H1 (cell line): ENCODE measurements around the gene XDH. TPM values are rescaled to one million over a fixed set of nuclear protein-coding genes. Genes with fewer than 3 reads are reported as not detected.

ENCODE experiments used
- CTCF ChIA-PET: fragments of 300-600 bp; sonication (Branson Sonifier 250); formaldehyde crosslinking; loops from one replicate; lab custom pipeline; 2021; ENCODE audit not compliant: partially characterized antibody; lab: Charles Lee
- POLR2A ChIA-PET: fragments of 300-600 bp; sonication (Branson Sonifier 250); formaldehyde crosslinking; loops from one replicate; lab custom pipeline; 2021; ENCODE audit warnings: inconsistent platforms; ENCODE audit not compliant: partially characterized antibody; lab: Charles Lee
- DNase-seq, 2 experiments: peaks; one replicate each; pipeline versions ENCODE4 v3.0.0 to v3.0.0-alpha.2; 2010 to 2022; ENCODE audit warnings: low spot score in 2 of 2, low read depth in 1 of 2, mixed read lengths in 1 of 2
- FAIRE-seq: peaks from 2 replicates; lab custom pipeline; 2011; peaks lifted over from hg19 to GRCh38; lab: Jason Lieb, UNC
- H2AFZ ChIP-seq: 2 replicates; pipeline ENCODE4 v1.8.1; 2012; ENCODE audit warnings: low read length, inconsistent platforms
- H2AK5ac ChIP-seq: 2 replicates; pipeline ENCODE4 v1.6.1; 2013; ENCODE audit warnings: low read depth, low read length
- H2BK120ac ChIP-seq: replicated peaks from 2 replicates; pipeline ENCODE3; 2013; ENCODE audit warnings: low read depth, low read length, inconsistent platforms
- H2BK12ac ChIP-seq: 2 replicates; pipeline ENCODE4 v1.6.1; 2013; ENCODE audit warnings: low read depth, low read length
- H2BK15ac ChIP-seq: 2 replicates; pipeline ENCODE4 v1.6.1; 2013; ENCODE audit warnings: low read length
- H2BK20ac ChIP-seq: 2 replicates; pipeline ENCODE4 v1.6.1; 2013; ENCODE audit warnings: low read length
- H2BK5ac ChIP-seq: 2 replicates; pipeline ENCODE4 v1.6.1; 2013; ENCODE audit warnings: low read depth, low read length
- H3K14ac ChIP-seq: 2 replicates; pipeline ENCODE4 v1.6.1; 2013; ENCODE audit warnings: inconsistent platforms; ENCODE audit not compliant: insufficient read length
- H3K18ac ChIP-seq: 2 replicates; pipeline ENCODE4 v1.6.1; 2013; ENCODE audit warnings: low read length; ENCODE audit errors: extremely low read depth
- H3K23ac ChIP-seq: 2 replicates; pipeline ENCODE4 v1.6.1; 2013; ENCODE audit warnings: inconsistent platforms; ENCODE audit not compliant: insufficient read length
- H3K23me2 ChIP-seq: 2 replicates; pipeline ENCODE4 v1.6.1; 2013; ENCODE audit warnings: low read depth, low read length
- H3K27ac ChIP-seq: 2 replicates; pipeline ENCODE4 v1.6.1; 2011; ENCODE audit warnings: low read depth, low read length, inconsistent platforms
- H3K27me3 ChIP-seq, 4 experiments: replicated peaks in 1 of 4; 1 replicate in 1 of 4; 2 replicates in 3 of 4; pipeline versions ENCODE4 v1.6.1 to v1.8.1; 2011 to 2013; ENCODE audit warnings: low read length in 3 of 4, mild to moderate bottlenecking in 3 of 4, inconsistent platforms in 2 of 4, mixed read lengths in 2 of 4, moderate library complexity in 1 of 4; ENCODE audit not compliant: control insufficient read depth in 3 of 4, insufficient read depth in 3 of 4; ENCODE audit errors: extremely low read depth in 1 of 4
- H3K36me3 ChIP-seq, 4 experiments: 2 replicates each; pipeline versions ENCODE4 v1.6.1 to v1.8.1; 2011 to 2013; ENCODE audit warnings: mild to moderate bottlenecking in 4 of 4, low read length in 3 of 4, moderate library complexity in 2 of 4, control low read depth in 1 of 4, inconsistent platforms in 1 of 4; ENCODE audit not compliant: insufficient read depth in 4 of 4, control insufficient read depth in 2 of 4
- H3K4ac ChIP-seq: replicated peaks from 2 replicates; pipeline ENCODE3; 2013; ENCODE audit warnings: low read length, low read depth, mixed read lengths, inconsistent platforms; ENCODE audit not compliant: insufficient read length
- H3K4me1 ChIP-seq, 4 experiments: replicated peaks in 1 of 4; 1 replicate in 1 of 4; 2 replicates in 3 of 4; pipeline versions ENCODE4 v1.6.1 to v1.8.1; 2011 to 2013; ENCODE audit warnings: low read length in 3 of 4, inconsistent platforms in 2 of 4, mixed read lengths in 1 of 4; ENCODE audit not compliant: insufficient read depth in 4 of 4, control insufficient read depth in 3 of 4
- H3K4me2 ChIP-seq, 2 experiments: 2 replicates each; pipeline versions ENCODE4 v1.6.1 to v1.8.1; 2011 to 2013; ENCODE audit warnings: low read depth in 2 of 2, low read length in 2 of 2, control low read depth in 1 of 2, inconsistent platforms in 1 of 2, mild to moderate bottlenecking in 1 of 2; ENCODE audit not compliant: insufficient read depth in 1 of 2
- H3K4me3 ChIP-seq, 4 experiments: fragments of 200-600, 300-600 bp in 1 of 4; sonication (generic), shearing (Covaris generic), sonication (Bioruptor Twin) in 1 of 4; 2 replicates each; pipeline versions ENCODE4 v1.5.1 to v1.8.1; 2011 to 2016; ENCODE audit warnings: low read length in 4 of 4, low read depth in 3 of 4, control low read depth in 2 of 4, inconsistent platforms in 2 of 4, mild to moderate bottlenecking in 2 of 4, mixed read lengths in 1 of 4, moderate library complexity in 1 of 4; ENCODE audit not compliant: insufficient read depth in 2 of 4; ENCODE audit errors: extremely low read depth in 1 of 4
- H3K56ac ChIP-seq: replicated peaks from 2 replicates; pipeline ENCODE3; 2013; ENCODE audit warnings: low read depth, mild to moderate bottlenecking, mixed read lengths, low read length, inconsistent platforms; ENCODE audit not compliant: insufficient read length
- H3K79me1 ChIP-seq: 2 replicates; pipeline ENCODE4 v1.6.1; 2013; ENCODE audit warnings: low read depth, low read length, control low read depth
- H3K79me2 ChIP-seq, 2 experiments: 2 replicates each; pipeline versions ENCODE4 v1.6.1 to v1.8.1; 2012 to 2013; ENCODE audit warnings: low read length in 2 of 2, mild to moderate bottlenecking in 2 of 2, inconsistent platforms in 1 of 2; ENCODE audit not compliant: insufficient read depth in 2 of 2, control insufficient read depth in 1 of 2
- H3K9ac ChIP-seq, 4 experiments: replicated peaks in 1 of 4; 1 replicate in 1 of 4; 2 replicates in 3 of 4; pipeline versions ENCODE4 v1.6.1 to v1.8.1; 2011 to 2013; ENCODE audit warnings: low read depth in 3 of 4, low read length in 3 of 4, control low read depth in 2 of 4, mild to moderate bottlenecking in 2 of 4, moderate library complexity in 2 of 4, inconsistent platforms in 1 of 4; ENCODE audit errors: extremely low read depth in 1 of 4
- H3K9me3 ChIP-seq, 2 experiments: 2 replicates each; pipeline versions ENCODE4 v1.6.1 to v1.8.1; 2012 to 2013; ENCODE audit warnings: mild to moderate bottlenecking in 2 of 2, moderate library complexity in 2 of 2, control low read depth in 1 of 2, inconsistent platforms in 1 of 2, low read depth in 1 of 2, low read length in 1 of 2, mixed read lengths in 1 of 2; ENCODE audit not compliant: insufficient read depth in 2 of 2
- H4K20me1 ChIP-seq, 2 experiments: replicated peaks in 1 of 2; 2 replicates each; pipeline versions ENCODE3 to v1.8.1; 2011 to 2013; ENCODE audit warnings: inconsistent platforms in 2 of 2, low read length in 2 of 2, mild to moderate bottlenecking in 1 of 2; ENCODE audit not compliant: insufficient read depth in 2 of 2, control insufficient read depth in 1 of 2
- H4K5ac ChIP-seq: 2 replicates; pipeline ENCODE4 v1.6.1; 2013; ENCODE audit warnings: low read length, low read depth, mixed read lengths, inconsistent platforms; ENCODE audit not compliant: insufficient read length
- H4K8ac ChIP-seq: 2 replicates; pipeline ENCODE4 v1.8.0; 2013; ENCODE audit warnings: mild to moderate bottlenecking, moderate library complexity, low read length, inconsistent platforms; ENCODE audit not compliant: insufficient read depth; ENCODE audit errors: extremely low read depth
- H4K91ac ChIP-seq: replicated peaks from 2 replicates; pipeline ENCODE3; 2013; ENCODE audit warnings: low read length, mixed read lengths, inconsistent platforms; ENCODE audit not compliant: insufficient read length
- GTF2F1 ChIP-seq: IDR thresholded peaks from 2 replicates; pipeline ENCODE4 v1.6.1; 2012; ENCODE audit warnings: low read depth, low read length, improper control_type of control experiment, borderline replicate concordance
- KDM4A ChIP-seq: IDR thresholded peaks from one replicate; pipeline ENCODE4 v1.7.1; 2012; ENCODE audit warnings: low read depth, mild to moderate bottlenecking, moderate library complexity, low read length, inconsistent platforms; ENCODE audit not compliant: severe bottlenecking
- KDM5A ChIP-seq: fragments of 200-600 bp; IDR thresholded peaks from 2 replicates; pipeline ENCODE4 v1.7.1; 2012; ENCODE audit warnings: mild to moderate bottlenecking, low read length, inconsistent platforms, mixed read lengths
- NANOG ChIP-seq: IDR thresholded peaks from 2 replicates; pipeline ENCODE4 v1.6.1; 2011; ENCODE audit warnings: low read length, low read depth, mild to moderate bottlenecking, inconsistent platforms; ENCODE audit not compliant: insufficient read depth, poor library complexity, severe bottlenecking
- NRF1 ChIP-seq: IDR thresholded peaks from 2 replicates; pipeline ENCODE4 v1.6.1; 2011; ENCODE audit warnings: mild to moderate bottlenecking, low read depth, low read length, improper control_type of control experiment
- RAD21 ChIP-seq, 2 experiments: IDR thresholded peaks in 1 of 2; conservative IDR thresholded peaks in 1 of 2; 2 replicates each; pipeline ENCODE4 v1.6.1; 2011; ENCODE audit warnings: low read depth in 2 of 2, low read length in 2 of 2, improper control_type of control experiment in 1 of 2, inconsistent platforms in 1 of 2, mild to moderate bottlenecking in 1 of 2, moderate library complexity in 1 of 2
- RNF2 ChIP-seq: fragments of 200-900, 300-1000 bp; sonication (generic); IDR thresholded peaks from 2 replicates; pipeline ENCODE4 v1.7.1; 2016; ENCODE audit warnings: borderline replicate concordance, low read depth, mild to moderate bottlenecking, antibody characterized with exemption, low read length; ENCODE audit not compliant: poor library complexity, severe bottlenecking; ENCODE audit errors: missing control alignments
- SAP30 ChIP-seq: fragments of 300-600 bp; sonication (generic); IDR thresholded peaks from 2 replicates; pipeline ENCODE4 v1.7.1; 2012; ENCODE audit warnings: low read length, moderate library complexity, mild to moderate bottlenecking, inconsistent platforms; ENCODE audit not compliant: insufficient read depth, insufficient replicate concordance
- WGBS, 2 experiments: shearing (Covaris generic) in 1 of 2; methylation state at CpG; one replicate each; pipeline versions ENCODE4 v1.1.6 to v1.1.7; 2013 to 2015; ENCODE audit warnings: low lambda C conversion rate in 2 of 2, mixed read lengths in 2 of 2, inconsistent platforms in 1 of 2, low coverage in 1 of 2, missing lambda C conversion rate in 1 of 2; ENCODE audit not compliant: insufficient replicate concordance in 2 of 2, insufficient coverage in 1 of 2, insufficient read length in 1 of 2; ENCODE audit errors: extremely low coverage in 1 of 2, missing lambda C conversion rate in 1 of 2; 5-methylcytosine and 5-hydroxymethylcytosine counted together
- polyA plus RNA-seq, 7 experiments: library from polyadenylated mRNA; depleted of rRNA in 3 of 7; stranded (reverse) in 5 of 7; unstranded in 2 of 7; fragments of >200 nt in 5 of 7; fragments of 200-250 nt in 2 of 7; gene quantifications; 1 replicate in 5 of 7; 2 replicates in 1 of 7; 4 replicates in 1 of 7; pipeline versions ENCODE4 v1.2.1 to v1.2.3, GENCODE V29; 2011 to 2013; ENCODE audit warnings: missing spikeins in 2 of 7, mixed read lengths in 2 of 7
- total RNA-seq: library from RNA; stranded (reverse); fragmentation: NEBNext Ultra II Directional; extraction: Animal tissue kit (Norgen Biotek cat#: 25700); gene quantifications from 2 replicates; pipeline ENCODE4 v1.2.1, GENCODE V29; 2021
- TF ChIP-seq, protein P1 (sequence below): IDR thresholded peaks from 2 replicates; pipeline ENCODE4 v1.6.1; 2012; ENCODE audit warnings: inconsistent platforms

XDH gene
- total and polyA plus RNA-seq, 2 of the 8 experiments (the other 6 are each of a cell fraction or from before 2014, with no cell fraction given): 0.68 to 1.2 TPM

DNA sequence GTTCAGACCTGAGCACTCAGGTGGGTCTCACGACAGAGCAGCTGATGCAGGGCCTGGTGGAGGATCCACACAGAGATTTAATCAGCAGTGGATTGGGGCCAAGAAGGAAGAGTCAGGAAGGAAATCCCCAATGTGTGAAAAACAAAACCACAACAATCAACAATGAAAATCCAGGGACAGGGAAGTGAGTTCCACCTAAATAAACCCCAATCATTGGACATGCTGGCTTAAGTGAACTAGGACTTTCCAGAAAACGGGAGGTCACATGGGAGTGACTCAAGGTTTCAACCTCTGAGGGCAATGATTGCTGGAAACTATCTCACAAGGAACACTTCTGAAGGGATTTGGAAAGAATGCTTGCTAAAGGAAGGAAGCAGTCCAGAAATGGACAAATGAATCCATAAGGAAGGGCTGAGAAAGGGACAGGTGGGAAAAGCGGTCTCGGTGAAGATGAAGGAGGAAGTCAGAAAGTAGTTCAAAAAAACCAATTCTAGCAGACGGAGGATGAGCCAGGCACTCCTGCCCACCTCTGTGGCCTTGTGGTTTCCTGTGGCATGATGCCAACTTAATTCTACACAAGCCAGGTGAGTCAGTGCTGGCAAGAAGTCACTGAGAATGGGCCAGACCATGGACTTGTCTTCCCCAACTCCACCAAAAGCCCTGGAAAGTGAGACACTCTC, 15.4 kb upstream of the XDH start:
- no peak overlapping the region for H2BK20ac ChIP-seq
- H4K8ac ChIP-seq: no peak overlapping the region
- no peak overlapping the region for H4K5ac ChIP-seq
- no peak overlapping the region for H3K4me2 ChIP-seq
- no peak overlapping the region for H3K4ac ChIP-seq
- H3K56ac ChIP-seq: no peak overlapping the region
- TF ChIP-seq NANOG (no peak), RAD21 (IDR thresholded peaks at IDR 0.05 in 1 of 2, conservative IDR thresholded peaks at IDR 0.05 in 1 of 2; ENCODE audit: low read depth in 2 of 2, low read length in 2 of 2) (no peak), SAP30 (no peak), KDM4A (no peak), RNF2 (no peak), NRF1 (no peak), GTF2F1 (no peak), KDM5A (no peak)
- TF ChIP-seq, protein P1, sequence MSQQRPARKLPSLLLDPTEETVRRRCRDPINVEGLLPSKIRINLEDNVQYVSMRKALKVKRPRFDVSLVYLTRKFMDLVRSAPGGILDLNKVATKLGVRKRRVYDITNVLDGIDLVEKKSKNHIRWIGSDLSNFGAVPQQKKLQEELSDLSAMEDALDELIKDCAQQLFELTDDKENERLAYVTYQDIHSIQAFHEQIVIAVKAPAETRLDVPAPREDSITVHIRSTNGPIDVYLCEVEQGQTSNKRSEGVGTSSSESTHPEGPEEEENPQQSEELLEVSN: no peak
- H2BK120ac ChIP-seq: no peak overlapping the region
- WGBS, 2 experiments: 84% methylated on average over 5 of the region's 5 CpGs; no CpG with 5 or more reads in 1 of the 2 experiments
- FAIRE-seq (no peak), DNase-seq (no peak)
- H3K79me1 ChIP-seq: no peaks in the 10 kb centered on the region
- no peak overlapping the region for H2BK15ac ChIP-seq
- H3K14ac ChIP-seq: no peak overlapping the region
- no peak overlapping the region for H2AK5ac ChIP-seq
- no peak overlapping the region for H3K27ac ChIP-seq
- H2AFZ ChIP-seq: no peak overlapping the region
- no peak overlapping the region for H3K9ac ChIP-seq
- H3K23me2 ChIP-seq: no peaks in the 10 kb centered on the region
- CTCF ChIA-PET: interaction anchor here (1.2 to 1.8 kb wide), 4 partner anchors 12 to 97 kb away, joined by 3 read pairs; no protein-coding TSS in a partner anchor
- H3K23ac ChIP-seq: no peak overlapping the region
- H3K4me1 ChIP-seq: no peaks in the 10 kb centered on the region
- H4K20me1 ChIP-seq: no peaks in the 10 kb centered on the region
- H3K36me3 ChIP-seq: no peaks in the 10 kb centered on the region
- H2BK12ac ChIP-seq: no peak overlapping the region
- no peak overlapping the region for H4K91ac ChIP-seq
- no peak overlapping the region for H2BK5ac ChIP-seq
- H3K18ac ChIP-seq: no peak overlapping the region
- POLR2A ChIA-PET: no interaction called here
- no peaks in the 10 kb centered on the region for H3K79me2 ChIP-seq
- no peak overlapping the region for H3K4me3 ChIP-seq
- peaks cover 23 to 56% of the 10 kb centered on the region in 2 experiments; a peak in 3 of 4 replicates for H3K9me3 ChIP-seq
- no peaks in the 10 kb centered on the region for H3K27me3 ChIP-seq
